DND-41 (cell line): Measurements from ENCODE around the gene NAA15.

ENCODE experiments used
- CTCF ChIP-seq: IDR thresholded peaks from 2 replicates; pipeline ENCODE4 v1.5.1; 2012; ENCODE audit warnings: borderline replicate concordance, low read length, moderate library complexity, mild to moderate bottlenecking; ENCODE audit not compliant: poor library complexity, severe bottlenecking; ENCODE audit errors: extremely low read depth
- EZH2 ChIP-seq: IDR thresholded peaks from 3 replicates; pipeline ENCODE4 v1.6.1; 2012; ENCODE audit warnings: borderline replicate concordance, low read depth, mild to moderate bottlenecking, moderate library complexity, low read length, inconsistent platforms; ENCODE audit not compliant: severe bottlenecking

GRCh38 chr4:139392797-139393196 is 91.5 kb downstream of the NAA15 start:
- no peak for TF ChIP-seq CTCF
- TF ChIP-seq EZH2 = no peak
